Measurements from ENCODE around the gene CTBP1.

Gene CTBP1

DNA sequence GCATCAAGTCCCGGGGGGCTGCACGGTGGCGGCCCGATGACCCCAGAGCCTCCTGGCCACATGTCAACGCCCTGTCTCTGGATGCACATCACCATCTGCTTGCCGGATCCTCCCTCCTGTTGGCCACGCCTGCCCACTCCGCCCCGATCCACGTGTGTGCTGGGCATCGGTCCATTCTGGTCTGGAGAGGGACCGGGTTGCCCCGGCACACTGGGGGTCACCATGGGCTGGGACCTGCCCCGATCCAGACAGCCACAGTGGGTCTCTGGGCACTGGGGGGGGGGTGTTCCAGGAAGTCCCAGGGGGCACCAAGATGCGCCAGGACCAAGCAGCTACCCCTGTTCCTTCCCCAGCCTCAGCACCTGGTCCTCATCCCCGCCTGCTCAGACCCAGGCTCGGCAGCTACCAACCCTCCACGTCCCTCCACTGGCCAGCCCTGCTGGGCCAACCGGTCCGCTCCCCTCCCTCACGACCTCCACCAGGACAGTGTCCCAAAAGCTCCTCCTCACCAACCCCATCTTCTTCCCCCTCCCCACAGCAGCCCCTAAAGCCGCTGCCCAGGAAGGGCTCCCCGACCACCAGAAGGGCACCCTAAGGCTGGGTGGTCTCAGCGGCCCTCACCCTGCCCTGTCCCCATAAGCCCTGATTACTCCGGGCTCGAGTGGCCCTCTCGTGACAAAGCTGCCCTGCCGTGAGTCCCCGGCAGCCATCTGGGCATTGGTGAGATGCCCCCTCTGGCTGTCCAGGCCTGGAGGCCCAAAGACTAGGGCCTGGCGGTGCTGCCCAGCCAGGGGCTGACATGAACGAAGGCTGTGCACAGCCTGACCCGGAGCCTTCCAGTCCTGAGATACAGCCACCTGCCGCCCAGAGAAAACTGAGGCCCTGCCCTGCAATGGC, 4.6 kb downstream of the CTBP1 start:
- no peak for TF ChIP-seq TEAD4 (IDR thresholded peaks at IDR 0.05)
- TF ChIP-seq TCF12 (IDR thresholded peaks at IDR 0.05; ENCODE audit: low read depth): no peak
- no peak for TF ChIP-seq TAF1 (IDR thresholded peaks at IDR 0.05; ENCODE audit: low read depth)
- TF ChIP-seq EP300 (IDR thresholded peaks at IDR 0.05; ENCODE audit: borderline replicate concordance): no peak
- TF ChIP-seq YY1 (IDR thresholded peaks at IDR 0.05; ENCODE audit: low read depth): no peak
- TF ChIP-seq EGR1 (IDR thresholded peaks at IDR 0.05): no peak
- no peak for TF ChIP-seq CREB1 (IDR thresholded peaks at IDR 0.05; ENCODE audit: low read depth)

GRCh38 chr4:1243451-1244080, 5.4 kb downstream of the CTBP1 start:
- no peak for TF ChIP-seq TCF12 (IDR thresholded peaks at IDR 0.05; ENCODE audit: low read depth)
- no peak for TF ChIP-seq MAX (IDR thresholded peaks at IDR 0.05)
- TF ChIP-seq CEBPB (IDR thresholded peaks at IDR 0.05): no peak
- TF ChIP-seq TEAD4 (IDR thresholded peaks at IDR 0.05): no peak
- no peak for TF ChIP-seq CREB1 (IDR thresholded peaks at IDR 0.05; ENCODE audit: low read depth)
- TF ChIP-seq EP300 (IDR thresholded peaks at IDR 0.05; ENCODE audit: borderline replicate concordance): no peak
- TF ChIP-seq YY1 (IDR thresholded peaks at IDR 0.05; ENCODE audit: low read depth): no peak
- TF ChIP-seq, protein P1, sequence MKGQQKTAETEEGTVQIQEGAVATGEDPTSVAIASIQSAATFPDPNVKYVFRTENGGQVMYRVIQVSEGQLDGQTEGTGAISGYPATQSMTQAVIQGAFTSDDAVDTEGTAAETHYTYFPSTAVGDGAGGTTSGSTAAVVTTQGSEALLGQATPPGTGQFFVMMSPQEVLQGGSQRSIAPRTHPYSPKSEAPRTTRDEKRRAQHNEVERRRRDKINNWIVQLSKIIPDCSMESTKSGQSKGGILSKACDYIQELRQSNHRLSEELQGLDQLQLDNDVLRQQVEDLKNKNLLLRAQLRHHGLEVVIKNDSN (IDR thresholded peaks at IDR 0.05): no peak
- TF ChIP-seq TAF1 (IDR thresholded peaks at IDR 0.05; ENCODE audit: low read depth): no peak
- TF ChIP-seq RAD21 (IDR thresholded peaks at IDR 0.05; ENCODE audit: low read depth): no peak
- TF ChIP-seq NFIC (IDR thresholded peaks at IDR 0.05): no peak
- no peak for TF ChIP-seq EGR1 (IDR thresholded peaks at IDR 0.05)
- no peak for TF ChIP-seq FOXM1 (IDR thresholded peaks at IDR 0.05; ENCODE audit: borderline replicate concordance, low read depth)
- TF ChIP-seq ZBTB7A (IDR thresholded peaks at IDR 0.05; ENCODE audit: low read depth): no peak
- TF ChIP-seq, protein P2, sequence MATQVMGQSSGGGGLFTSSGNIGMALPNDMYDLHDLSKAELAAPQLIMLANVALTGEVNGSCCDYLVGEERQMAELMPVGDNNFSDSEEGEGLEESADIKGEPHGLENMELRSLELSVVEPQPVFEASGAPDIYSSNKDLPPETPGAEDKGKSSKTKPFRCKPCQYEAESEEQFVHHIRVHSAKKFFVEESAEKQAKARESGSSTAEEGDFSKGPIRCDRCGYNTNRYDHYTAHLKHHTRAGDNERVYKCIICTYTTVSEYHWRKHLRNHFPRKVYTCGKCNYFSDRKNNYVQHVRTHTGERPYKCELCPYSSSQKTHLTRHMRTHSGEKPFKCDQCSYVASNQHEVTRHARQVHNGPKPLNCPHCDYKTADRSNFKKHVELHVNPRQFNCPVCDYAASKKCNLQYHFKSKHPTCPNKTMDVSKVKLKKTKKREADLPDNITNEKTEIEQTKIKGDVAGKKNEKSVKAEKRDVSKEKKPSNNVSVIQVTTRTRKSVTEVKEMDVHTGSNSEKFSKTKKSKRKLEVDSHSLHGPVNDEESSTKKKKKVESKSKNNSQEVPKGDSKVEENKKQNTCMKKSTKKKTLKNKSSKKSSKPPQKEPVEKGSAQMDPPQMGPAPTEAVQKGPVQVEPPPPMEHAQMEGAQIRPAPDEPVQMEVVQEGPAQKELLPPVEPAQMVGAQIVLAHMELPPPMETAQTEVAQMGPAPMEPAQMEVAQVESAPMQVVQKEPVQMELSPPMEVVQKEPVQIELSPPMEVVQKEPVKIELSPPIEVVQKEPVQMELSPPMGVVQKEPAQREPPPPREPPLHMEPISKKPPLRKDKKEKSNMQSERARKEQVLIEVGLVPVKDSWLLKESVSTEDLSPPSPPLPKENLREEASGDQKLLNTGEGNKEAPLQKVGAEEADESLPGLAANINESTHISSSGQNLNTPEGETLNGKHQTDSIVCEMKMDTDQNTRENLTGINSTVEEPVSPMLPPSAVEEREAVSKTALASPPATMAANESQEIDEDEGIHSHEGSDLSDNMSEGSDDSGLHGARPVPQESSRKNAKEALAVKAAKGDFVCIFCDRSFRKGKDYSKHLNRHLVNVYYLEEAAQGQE (IDR thresholded peaks at IDR 0.05; ENCODE audit: low read depth): no peak

GRCh38 chr4:1242506-1243450, 6.2 kb downstream of the CTBP1 start:
- TF ChIP-seq, protein P2 (IDR thresholded peaks at IDR 0.05; ENCODE audit: low read depth): no peak
- no peak for TF ChIP-seq TEAD4 (IDR thresholded peaks at IDR 0.05)
- TF ChIP-seq RAD21 (IDR thresholded peaks at IDR 0.05; ENCODE audit: low read depth): no peak
- no peak for TF ChIP-seq FOXM1 (IDR thresholded peaks at IDR 0.05; ENCODE audit: borderline replicate concordance, low read depth)
- no peak for TF ChIP-seq CREB1 (IDR thresholded peaks at IDR 0.05; ENCODE audit: low read depth)
- no peak for TF ChIP-seq ZBTB7A (IDR thresholded peaks at IDR 0.05; ENCODE audit: low read depth)
- TF ChIP-seq YY1 (IDR thresholded peaks at IDR 0.05; ENCODE audit: low read depth): no peak
- no peak for TF ChIP-seq EP300 (IDR thresholded peaks at IDR 0.05; ENCODE audit: borderline replicate concordance)
- TF ChIP-seq EGR1 (IDR thresholded peaks at IDR 0.05): no peak

DNA sequence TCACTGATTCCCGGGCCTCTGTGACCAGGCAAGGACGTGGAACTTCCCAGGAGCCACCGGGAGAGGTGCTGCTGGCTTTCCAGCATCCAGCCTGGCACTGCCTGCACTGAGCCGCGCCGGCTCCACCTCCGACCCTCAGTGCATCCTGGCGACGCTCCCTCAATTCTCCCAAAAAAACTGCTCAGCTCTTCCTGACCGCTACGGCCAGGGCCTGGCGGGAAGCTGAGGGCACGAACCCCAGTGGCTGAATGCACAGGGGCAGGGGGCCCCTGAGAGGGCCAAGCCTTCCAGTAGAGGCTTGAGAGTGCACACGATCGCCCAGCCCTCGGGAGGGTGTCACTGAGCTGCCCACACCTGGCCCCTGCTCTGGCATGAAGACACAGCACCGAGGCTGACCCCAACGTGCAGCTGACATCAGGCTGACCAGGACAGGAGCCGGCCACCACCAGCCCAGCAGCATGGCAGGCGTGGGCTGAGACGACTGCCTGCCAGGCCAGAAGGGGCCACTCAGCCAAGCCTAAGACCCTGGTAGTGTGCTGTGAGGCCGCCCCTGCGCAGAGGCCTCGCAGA, 6.9 kb downstream of the CTBP1 start:
- TF ChIP-seq ZBTB7A (IDR thresholded peaks at IDR 0.05; ENCODE audit: low read depth) (no peak), EGR1 (IDR thresholded peaks at IDR 0.05) (no peak), TEAD4 (IDR thresholded peaks at IDR 0.05) (no peak), FOXM1 (IDR thresholded peaks at IDR 0.05; ENCODE audit: borderline replicate concordance, low read depth) (no peak), YY1 (IDR thresholded peaks at IDR 0.05; ENCODE audit: low read depth) (no peak), EP300 (IDR thresholded peaks at IDR 0.05; ENCODE audit: borderline replicate concordance) (no peak), NFIC (IDR thresholded peaks at IDR 0.05) (no peak), TCF12 (IDR thresholded peaks at IDR 0.05; ENCODE audit: low read depth) (no peak), TAF1 (IDR thresholded peaks at IDR 0.05; ENCODE audit: low read depth) (no peak), CEBPB (IDR thresholded peaks at IDR 0.05) (no peak), MAX (IDR thresholded peaks at IDR 0.05) (no peak)
- TF ChIP-seq, protein P1 (IDR thresholded peaks at IDR 0.05): no peak
- TF ChIP-seq, protein P2 (IDR thresholded peaks at IDR 0.05; ENCODE audit: low read depth): no peak
